Measurements from ENCODE around the gene HERC6.

HERC6 gene

GRCh38 chr4:88396681-88397080, 18.0 kb downstream of the HERC6 start:
- peaks cover 5% of the 10 kb centered on the region for H3K36me3 ChIP-seq (ENCODE audit: insufficient read depth, low read length)
- no peaks in the 10 kb centered on the region for H3K27me3 ChIP-seq (ENCODE audit: control insufficient read depth in 1 of 2, insufficient read depth in 2 of 2, low read length in 2 of 2)
- no peaks in the 10 kb centered on the region for H3K4me1 ChIP-seq (ENCODE audit: insufficient read depth, low read length)
- no peak overlapping the region for H3K9ac ChIP-seq (ENCODE audit: low read length)
- no peaks in the 10 kb centered on the region for H3K9me3 ChIP-seq (ENCODE audit: low read length)
- no peak overlapping the region for H3K27ac ChIP-seq (ENCODE audit: low read depth, low read length)
- H3K4me3 ChIP-seq (ENCODE audit: low read depth in 1 of 2, low read length in 2 of 2) = no peak overlapping the region

GRCh38 chr4:88398381-88398780, 19.7 kb downstream of the HERC6 start:
- Histone ChIP-seq H3K27me3 (ENCODE audit: control insufficient read depth in 1 of 2, insufficient read depth in 2 of 2, low read length in 2 of 2) (no peaks in the 10 kb centered on the region), H3K36me3 (ENCODE audit: insufficient read depth, low read length) (peaks cover 5% of the 10 kb centered on the region), H3K4me3 (ENCODE audit: low read depth in 1 of 2, low read length in 2 of 2) (no peak overlapping the region), H3K4me1 (ENCODE audit: insufficient read depth, low read length) (no peaks in the 10 kb centered on the region), H3K27ac (ENCODE audit: low read depth, low read length) (no peak overlapping the region), H3K9me3 (ENCODE audit: low read length) (no peaks in the 10 kb centered on the region), H3K9ac (ENCODE audit: low read length) (no peak overlapping the region)

- Histone ChIP-seq H3K9ac (ENCODE audit: low read length) (no peak overlapping the region), H3K9me3 (ENCODE audit: low read length) (no peaks in the 10 kb centered on the region), H3K27me3 (ENCODE audit: control insufficient read depth in 1 of 2, insufficient read depth in 2 of 2, low read length in 2 of 2) (no peaks in the 10 kb centered on the region), H3K4me1 (ENCODE audit: insufficient read depth, low read length) (no peaks in the 10 kb centered on the region), H3K4me3 (ENCODE audit: low read depth in 1 of 2, low read length in 2 of 2) (no peak overlapping the region), H3K27ac (ENCODE audit: low read depth, low read length) (no peak overlapping the region), H3K36me3 (ENCODE audit: insufficient read depth, low read length) (peaks cover 4% of the 10 kb centered on the region)
Observed at GRCh38 chr4:88409206-88409605, 30.6 kb downstream of the HERC6 start.

GRCh38 chr4:88409789-88410188, 31.1 kb downstream of the HERC6 start:
- Histone ChIP-seq H3K27me3 (ENCODE audit: control insufficient read depth in 1 of 2, insufficient read depth in 2 of 2, low read length in 2 of 2) (no peaks in the 10 kb centered on the region), H3K27ac (ENCODE audit: low read depth, low read length) (no peak overlapping the region), H3K9me3 (ENCODE audit: low read length) (no peaks in the 10 kb centered on the region), H3K4me1 (ENCODE audit: insufficient read depth, low read length) (no peaks in the 10 kb centered on the region), H3K9ac (ENCODE audit: low read length) (no peak overlapping the region), H3K36me3 (ENCODE audit: insufficient read depth, low read length) (peaks cover 4% of the 10 kb centered on the region), H3K4me3 (ENCODE audit: low read depth in 1 of 2, low read length in 2 of 2) (no peak overlapping the region)

GRCh38 chr4:88411491-88412096, 32.9 kb downstream of the HERC6 start:
- Histone ChIP-seq H3K27ac (ENCODE audit: low read depth, low read length) (no peak overlapping the region), H3K9ac (ENCODE audit: low read length) (no peak overlapping the region), H3K4me1 (ENCODE audit: insufficient read depth, low read length) (no peaks in the 10 kb centered on the region), H3K27me3 (ENCODE audit: control insufficient read depth in 1 of 2, insufficient read depth in 2 of 2, low read length in 2 of 2) (no peaks in the 10 kb centered on the region), H3K9me3 (ENCODE audit: low read length) (no peaks in the 10 kb centered on the region), H3K36me3 (ENCODE audit: insufficient read depth, low read length) (no peaks in the 10 kb centered on the region), H3K4me3 (ENCODE audit: low read depth in 1 of 2, low read length in 2 of 2) (no peak overlapping the region)

- H3K4me1 ChIP-seq (ENCODE audit: insufficient read depth, low read length) = no peaks in the 10 kb centered on the region
- H3K9ac ChIP-seq (ENCODE audit: low read length) = no peak overlapping the region
- no peak overlapping the region for H3K27ac ChIP-seq (ENCODE audit: low read depth, low read length)
- no peaks in the 10 kb centered on the region for H3K9me3 ChIP-seq (ENCODE audit: low read length)
- no peaks in the 10 kb centered on the region for H3K27me3 ChIP-seq (ENCODE audit: control insufficient read depth in 1 of 2, insufficient read depth in 2 of 2, low read length in 2 of 2)
- no peaks in the 10 kb centered on the region for H3K36me3 ChIP-seq (ENCODE audit: insufficient read depth, low read length)
- H3K4me3 ChIP-seq (ENCODE audit: low read depth in 1 of 2, low read length in 2 of 2) = no peak overlapping the region
Observed at GRCh38 chr4:88413801-88414200, 35.1 kb downstream of the HERC6 start.

GRCh38 chr4:88414755-88415154, 36.1 kb downstream of the HERC6 start:
- Histone ChIP-seq H3K9me3 (ENCODE audit: low read length) (no peaks in the 10 kb centered on the region), H3K27ac (ENCODE audit: low read depth, low read length) (no peak overlapping the region), H3K27me3 (ENCODE audit: control insufficient read depth in 1 of 2, insufficient read depth in 2 of 2, low read length in 2 of 2) (no peaks in the 10 kb centered on the region), H3K4me1 (ENCODE audit: insufficient read depth, low read length) (no peaks in the 10 kb centered on the region), H3K36me3 (ENCODE audit: insufficient read depth, low read length) (no peaks in the 10 kb centered on the region), H3K9ac (ENCODE audit: low read length) (no peak overlapping the region), H3K4me3 (ENCODE audit: low read depth in 1 of 2, low read length in 2 of 2) (no peak overlapping the region)

GRCh38 chr4:88415982-88416381, 37.3 kb downstream of the HERC6 start:
- Histone ChIP-seq H3K4me1 (ENCODE audit: insufficient read depth, low read length) (no peaks in the 10 kb centered on the region), H3K36me3 (ENCODE audit: insufficient read depth, low read length) (no peaks in the 10 kb centered on the region), H3K9me3 (ENCODE audit: low read length) (no peaks in the 10 kb centered on the region), H3K27me3 (ENCODE audit: control insufficient read depth in 1 of 2, insufficient read depth in 2 of 2, low read length in 2 of 2) (no peaks in the 10 kb centered on the region), H3K9ac (ENCODE audit: low read length) (no peak overlapping the region), H3K27ac (ENCODE audit: low read depth, low read length) (no peak overlapping the region), H3K4me3 (ENCODE audit: low read depth in 1 of 2, low read length in 2 of 2) (no peak overlapping the region)

GRCh38 chr4:88418411-88418810, 39.8 kb downstream of the HERC6 start:
- Histone ChIP-seq H3K27ac (ENCODE audit: low read depth, low read length) (no peak overlapping the region), H3K27me3 (ENCODE audit: control insufficient read depth in 1 of 2, insufficient read depth in 2 of 2, low read length in 2 of 2) (no peaks in the 10 kb centered on the region), H3K9me3 (ENCODE audit: low read length) (no peaks in the 10 kb centered on the region), H3K36me3 (ENCODE audit: insufficient read depth, low read length) (no peaks in the 10 kb centered on the region), H3K9ac (ENCODE audit: low read length) (no peak overlapping the region), H3K4me1 (ENCODE audit: insufficient read depth, low read length) (no peaks in the 10 kb centered on the region), H3K4me3 (ENCODE audit: low read depth in 1 of 2, low read length in 2 of 2) (no peak overlapping the region)

GRCh38 chr4:88419874-88420273, 41.2 kb downstream of the HERC6 start:
- Histone ChIP-seq H3K4me3 (ENCODE audit: low read depth in 1 of 2, low read length in 2 of 2) (no peak overlapping the region), H3K27ac (ENCODE audit: low read depth, low read length) (no peak overlapping the region), H3K9me3 (ENCODE audit: low read length) (no peaks in the 10 kb centered on the region), H3K27me3 (ENCODE audit: control insufficient read depth in 1 of 2, insufficient read depth in 2 of 2, low read length in 2 of 2) (no peaks in the 10 kb centered on the region), H3K4me1 (ENCODE audit: insufficient read depth, low read length) (no peaks in the 10 kb centered on the region), H3K9ac (ENCODE audit: low read length) (no peak overlapping the region), H3K36me3 (ENCODE audit: insufficient read depth, low read length) (no peaks in the 10 kb centered on the region)

- Histone ChIP-seq H3K9me3 (ENCODE audit: low read length) (no peaks in the 10 kb centered on the region), H3K4me3 (ENCODE audit: low read depth in 1 of 2, low read length in 2 of 2) (no peak overlapping the region), H3K36me3 (ENCODE audit: insufficient read depth, low read length) (no peaks in the 10 kb centered on the region), H3K4me1 (ENCODE audit: insufficient read depth, low read length) (no peaks in the 10 kb centered on the region), H3K9ac (ENCODE audit: low read length) (no peak overlapping the region), H3K27ac (ENCODE audit: low read depth, low read length) (no peak overlapping the region), H3K27me3 (ENCODE audit: control insufficient read depth in 1 of 2, insufficient read depth in 2 of 2, low read length in 2 of 2) (no peaks in the 10 kb centered on the region)
Observed at GRCh38 chr4:88420844-88421243, 42.2 kb downstream of the HERC6 start.

- Histone ChIP-seq H3K4me1 (ENCODE audit: insufficient read depth, low read length) (no peaks in the 10 kb centered on the region), H3K9ac (ENCODE audit: low read length) (no peak overlapping the region), H3K4me3 (ENCODE audit: low read depth in 1 of 2, low read length in 2 of 2) (no peak overlapping the region), H3K36me3 (ENCODE audit: insufficient read depth, low read length) (no peaks in the 10 kb centered on the region), H3K27me3 (ENCODE audit: control insufficient read depth in 1 of 2, insufficient read depth in 2 of 2, low read length in 2 of 2) (no peaks in the 10 kb centered on the region), H3K27ac (ENCODE audit: low read depth, low read length) (no peak overlapping the region), H3K9me3 (ENCODE audit: low read length) (no peaks in the 10 kb centered on the region)
Observed at GRCh38 chr4:88422403-88422802, 43.8 kb downstream of the HERC6 start.

Measured in muscle layer of colon (tissue), 2 donors.